Kidney (tissue), 14 donors: ENCODE data around the gene TMEM212. TPM values are rescaled to one million over a fixed set of nuclear protein-coding genes. Genes with fewer than 3 reads are reported as not detected.

Experiments
- DNase-seq, 5 donors: peaks; one replicate each; pipeline ENCODE4 v3.0.0-alpha.2; 2013 to 2020
- FAIRE-seq: peaks from 2 replicates; lab custom pipeline; 2012; peaks lifted over from hg19 to GRCh38; lab: Jason Lieb, UNC
- H3K27ac ChIP-seq, 2 donors: one replicate each; pipeline ENCODE4 v1.7.0; 2013; ENCODE audit warnings: low read depth in 2 of 2, low read length in 2 of 2, inconsistent platforms in 1 of 2
- H3K27me3 ChIP-seq: one replicate; pipeline ENCODE4 v1.7.1; 2013; ENCODE audit warnings: low read length, inconsistent platforms; ENCODE audit not compliant: control insufficient read depth, insufficient read depth
- H3K36me3 ChIP-seq, 3 donors: one replicate each; pipeline versions ENCODE4 v1.7.0 to v1.7.1; 2013; ENCODE audit warnings: low read length in 3 of 3, control low read depth in 1 of 3, inconsistent platforms in 1 of 3; ENCODE audit not compliant: insufficient read depth in 3 of 3, control insufficient read depth in 2 of 3
- H3K4me1 ChIP-seq, 3 donors: one replicate each; pipeline versions ENCODE4 v1.7.0 to v1.7.1; 2013; ENCODE audit warnings: low read length in 3 of 3, inconsistent platforms in 1 of 3, low read depth in 1 of 3; ENCODE audit not compliant: control insufficient read depth in 2 of 3, insufficient read depth in 2 of 3
- H3K4me3 ChIP-seq, 3 donors: one replicate each; pipeline versions ENCODE4 v1.7.0 to v1.8.1; 2013; ENCODE audit warnings: low read length in 3 of 3, control low read depth in 1 of 3, inconsistent platforms in 1 of 3
- H3K9ac ChIP-seq, 3 donors: one replicate each; pipeline versions ENCODE4 v1.7.0 to v1.7.1; 2013; ENCODE audit warnings: low read length in 3 of 3, control low read depth in 1 of 3, inconsistent platforms in 1 of 3
- H3K9me3 ChIP-seq, 3 donors: one replicate each; pipeline versions ENCODE4 v1.7.0 to v1.7.1; 2013; ENCODE audit warnings: low read length in 3 of 3, control low read depth in 1 of 3, inconsistent platforms in 1 of 3; ENCODE audit not compliant: control insufficient read depth in 2 of 3, insufficient read depth in 1 of 3
- intact Hi-C: fragments of 100-400 bp; cut with DNase I; formaldehyde crosslinking; loops from one replicate; pipeline ENCODE4 v1.11.1; 2022
- polyA plus RNA-seq: library from polyadenylated mRNA; stranded (reverse); fragments of 350-450 nt; fragmentation: Illumina TruSeq; extraction: RNeasy Lipid Tissue Mini Kit (QIAGEN cat#74804); gene quantifications from one replicate; pipeline ENCODE4 v1.2.3, GENCODE V29; 2014; ENCODE audit warnings: low read depth, low replicate concordance; ENCODE audit not compliant: insufficient read depth
- total RNA-seq: library from RNA; stranded (reverse); fragmentation: NEBNext Ultra II Directional; extraction: Animal tissue kit (Norgen Biotek cat#: 25700); gene quantifications from one replicate; pipeline ENCODE4 v1.2.1, GENCODE V29; 2021
- TF ChIP-seq, protein P1 (sequence below): IDR thresholded peaks from 3 replicates; pipeline ENCODE4 v1.5.1; 2012; ENCODE audit warnings: mild to moderate bottlenecking, moderate library complexity, borderline replicate concordance; ENCODE audit not compliant: insufficient read depth; ENCODE audit errors: extremely low read depth
- donor health status: control.
- donor health status: control.
- donor health status: control.
- donor health status: control.
- donor health status: control.
- donor health status: DM: yes; HTN: yes; CAD: no.
- donor health status: Normal renal cell carcinoma (clear cell type).

TMEM212 gene
- total and polyA plus RNA-seq, 2 donors from 2014 or later: not detected

DNA sequence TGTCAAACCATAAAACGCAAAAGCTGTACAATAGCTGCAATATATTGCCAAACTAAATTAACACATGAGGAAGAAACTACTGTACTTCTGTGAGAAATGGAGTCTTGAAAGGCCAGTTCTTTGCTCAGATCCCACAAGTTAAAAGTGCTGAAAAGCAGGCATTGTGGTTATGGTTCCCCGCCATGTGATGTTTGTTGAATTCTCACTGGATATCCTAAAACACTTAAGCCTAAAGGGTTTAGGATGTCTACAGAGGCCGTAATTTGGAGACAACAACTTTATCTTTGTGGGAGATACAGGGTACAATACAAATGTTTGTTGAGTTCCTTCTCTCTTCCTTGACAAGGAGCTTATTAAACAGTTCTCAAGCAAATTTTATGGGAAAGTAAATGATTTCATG is 53.2 kb downstream of the TMEM212 start:
- no peaks in the 10 kb centered on the region for H3K36me3 ChIP-seq
- DNase-seq (no peak), FAIRE-seq (no peak)
- no peak overlapping the region for H3K4me3 ChIP-seq
- no peaks in the 10 kb centered on the region for H3K27me3 ChIP-seq
- H3K9me3 ChIP-seq: no peaks in the 10 kb centered on the region
- TF ChIP-seq, protein P1, sequence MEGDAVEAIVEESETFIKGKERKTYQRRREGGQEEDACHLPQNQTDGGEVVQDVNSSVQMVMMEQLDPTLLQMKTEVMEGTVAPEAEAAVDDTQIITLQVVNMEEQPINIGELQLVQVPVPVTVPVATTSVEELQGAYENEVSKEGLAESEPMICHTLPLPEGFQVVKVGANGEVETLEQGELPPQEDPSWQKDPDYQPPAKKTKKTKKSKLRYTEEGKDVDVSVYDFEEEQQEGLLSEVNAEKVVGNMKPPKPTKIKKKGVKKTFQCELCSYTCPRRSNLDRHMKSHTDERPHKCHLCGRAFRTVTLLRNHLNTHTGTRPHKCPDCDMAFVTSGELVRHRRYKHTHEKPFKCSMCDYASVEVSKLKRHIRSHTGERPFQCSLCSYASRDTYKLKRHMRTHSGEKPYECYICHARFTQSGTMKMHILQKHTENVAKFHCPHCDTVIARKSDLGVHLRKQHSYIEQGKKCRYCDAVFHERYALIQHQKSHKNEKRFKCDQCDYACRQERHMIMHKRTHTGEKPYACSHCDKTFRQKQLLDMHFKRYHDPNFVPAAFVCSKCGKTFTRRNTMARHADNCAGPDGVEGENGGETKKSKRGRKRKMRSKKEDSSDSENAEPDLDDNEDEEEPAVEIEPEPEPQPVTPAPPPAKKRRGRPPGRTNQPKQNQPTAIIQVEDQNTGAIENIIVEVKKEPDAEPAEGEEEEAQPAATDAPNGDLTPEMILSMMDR: no peak
- intact Hi-C loops: no loop called here
- H3K9ac ChIP-seq: no peak overlapping the region
- H3K4me1 ChIP-seq: no peaks in the 10 kb centered on the region
- no peak overlapping the region for H3K27ac ChIP-seq

DNA sequence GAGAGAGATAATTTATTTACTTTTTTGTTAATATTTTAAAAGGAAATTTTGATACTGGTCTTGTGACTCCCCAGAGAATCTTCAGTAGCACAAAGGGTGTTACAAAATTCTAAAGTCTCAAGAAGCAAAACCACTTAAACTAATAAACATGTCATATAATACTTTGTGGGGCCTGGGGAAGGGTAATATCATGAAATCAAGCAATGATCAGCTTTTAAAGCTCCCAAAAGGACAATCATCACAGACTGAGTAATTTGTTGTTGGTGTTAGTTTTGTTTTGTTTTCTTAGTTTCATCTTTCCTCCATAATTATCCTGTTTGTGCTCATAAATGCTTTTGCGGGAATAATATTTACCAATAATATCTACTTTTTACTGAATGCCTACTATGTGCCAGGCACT is 55.0 kb downstream of the TMEM212 start:
- Histone ChIP-seq H3K9me3 (no peaks in the 10 kb centered on the region), H3K4me3 (no peak overlapping the region), H3K9ac (no peak overlapping the region), H3K4me1 (no peaks in the 10 kb centered on the region), H3K27ac (no peak overlapping the region), H3K36me3 (no peaks in the 10 kb centered on the region), H3K27me3 (no peaks in the 10 kb centered on the region)
- no peak for FAIRE-seq
- intact Hi-C loops: no loop called here
- no peak for DNase-seq
- TF ChIP-seq, protein P1: no peak

DNA sequence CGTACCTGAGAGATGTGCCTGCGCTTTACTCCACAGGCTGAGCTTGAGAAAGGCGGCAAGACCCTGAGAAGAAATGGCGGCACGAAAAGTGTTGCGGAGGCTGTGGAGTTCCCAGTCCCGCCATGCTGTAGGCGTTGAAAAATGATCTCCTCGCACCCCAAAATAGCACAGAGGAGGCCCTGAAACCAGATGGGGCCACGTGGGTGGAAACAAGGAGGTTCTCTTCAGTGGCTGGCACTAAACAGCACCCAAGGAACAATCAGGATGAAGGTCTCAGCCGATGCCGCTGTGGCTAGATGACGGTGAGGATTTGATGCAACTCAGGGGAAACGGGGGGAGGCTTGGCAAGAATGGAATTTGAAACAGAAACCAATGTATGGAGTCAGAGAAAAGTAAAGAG is 57.3 kb downstream of the TMEM212 start:
- FAIRE-seq: no peak
- Histone ChIP-seq H3K27ac (no peak overlapping the region), H3K9ac (no peak overlapping the region), H3K4me3 (no peak overlapping the region), H3K27me3 (no peaks in the 10 kb centered on the region), H3K4me1 (no peaks in the 10 kb centered on the region), H3K36me3 (no peaks in the 10 kb centered on the region), H3K9me3 (no peaks in the 10 kb centered on the region)
- TF ChIP-seq, protein P1: no peak
- peak in 1 of 5 donors; percentile 34 for DNase-seq
- intact Hi-C loops: no loop called here
